A673 (cell line): ENCODE results near the gene PRDM1.

Source experiments
- CTCF ChIP-seq: fragments of 300-800, 200-600 bp; sonication (generic); conservative IDR thresholded peaks from 2 replicates; pipeline ENCODE4 v1.5.1; 2017; ENCODE audit warnings: low read depth, mild to moderate bottlenecking, antibody characterized with exemption, low read length, moderate library complexity, mixed read lengths
- EZH2 ChIP-seq: fragments of 200-600 bp; sonication (generic); IDR thresholded peaks from 2 replicates; pipeline ENCODE4 v1.6.1; 2017; ENCODE audit warnings: borderline replicate concordance, low read depth, mild to moderate bottlenecking, mixed read lengths, antibody characterized with exemption, low read length; ENCODE audit not compliant: poor library complexity, severe bottlenecking

- no peak for TF ChIP-seq CTCF
- TF ChIP-seq EZH2 = no peak
Measured at GRCh38 chr6:106051226-106051625, 34.9 kb upstream of the PRDM1 start.
